Fibroblast of gingiva (primary cell): ENCODE measurements around the gene SHE.
"Not testable (repeated sequence)": the region's sequence is repeated elsewhere in the genome, so short reads cannot be mapped to it uniquely, and the experiment has no call there.

ENCODE experiments used
- DNase-seq: peaks from one replicate; pipeline ENCODE4 v3.0.0-alpha.2; 2011; ENCODE audit warnings: low read depth

SHE gene

DNA sequence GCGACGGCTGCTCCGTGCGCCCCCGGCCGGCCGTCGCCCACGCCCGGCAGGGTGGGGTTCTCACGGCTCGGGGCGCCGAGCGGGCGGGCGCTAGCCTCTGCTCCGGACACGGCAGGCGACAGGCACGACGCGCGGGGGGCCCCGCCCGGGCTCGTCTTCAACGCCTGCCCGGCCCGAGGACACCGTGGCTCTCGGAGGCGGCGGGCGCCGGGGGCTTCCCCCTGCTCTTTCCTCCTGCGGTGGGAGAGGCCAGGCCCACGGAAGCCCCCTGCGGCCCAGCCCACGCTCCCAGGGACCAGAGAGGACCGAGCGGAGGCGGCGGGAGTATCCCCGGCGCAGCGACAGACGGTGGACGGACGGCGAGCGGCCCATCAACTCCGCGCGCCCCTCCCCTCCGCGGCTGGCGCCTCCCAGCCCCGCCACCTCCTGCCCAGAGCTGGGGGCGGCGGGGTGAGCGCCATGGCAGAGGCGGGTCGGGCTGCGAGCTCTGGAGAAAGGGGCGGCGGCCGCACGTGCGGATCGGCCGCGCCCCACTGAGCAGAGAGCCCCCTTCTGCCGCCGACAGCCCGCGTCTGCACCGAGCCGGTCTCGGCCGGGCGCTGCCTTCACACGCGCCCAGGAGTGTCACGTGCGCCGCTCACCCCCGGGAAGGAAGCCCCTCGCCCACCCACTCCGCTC, at the start of gene SHE, which contains the start of gene TDRD10:
Gene SHE, minus strand, starts transcription at position 347 of the 678 bp plus-strand sequence. CDS start 386 bp downstream, outside the sequence.
Gene TDRD10, plus strand, starts transcription at position 154 of the 678 bp plus-strand sequence. CDS start 4,685 bp downstream, outside the sequence.
- DNase-seq, result no peak

DNA sequence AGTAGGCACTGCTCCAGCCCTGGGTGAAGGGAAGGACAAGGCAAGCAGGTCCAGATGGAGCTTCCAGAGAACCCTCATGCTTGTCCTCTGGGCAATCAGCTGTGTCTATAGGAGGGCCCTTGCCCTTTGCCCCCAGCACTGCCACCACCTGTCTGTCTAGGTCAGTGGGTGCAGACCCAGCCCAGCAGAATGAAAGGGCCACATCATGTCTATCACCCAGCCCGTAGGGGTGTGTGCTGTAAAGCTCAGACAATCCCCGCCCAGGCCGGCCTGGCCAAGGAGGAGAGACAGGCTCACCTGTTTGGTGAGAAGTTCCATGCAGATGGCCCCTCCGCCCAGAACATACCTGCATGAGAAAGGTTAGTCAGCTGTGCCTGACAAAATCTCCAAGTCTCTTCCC, 49.3 kb upstream of the SHE start:
- no peak for DNase-seq

DNA sequence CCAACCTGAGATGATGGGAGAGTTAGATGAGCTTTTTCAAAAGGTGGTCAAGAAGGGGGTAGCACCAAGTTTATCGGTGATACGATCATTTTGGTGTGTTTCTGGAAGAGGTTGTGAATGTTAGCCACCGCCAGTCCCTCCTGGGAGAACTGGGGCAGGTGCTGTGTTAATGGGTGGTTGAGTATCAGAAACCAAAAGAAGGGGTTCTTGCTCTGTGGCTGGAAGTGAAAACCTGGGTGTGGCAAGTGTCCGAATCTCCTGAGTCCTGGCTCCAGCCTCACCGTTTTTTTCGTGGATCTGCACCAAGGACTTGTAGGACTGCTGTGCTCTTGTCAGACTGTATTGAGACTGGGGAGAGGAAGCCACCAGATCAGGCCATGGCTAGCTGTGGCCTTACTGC, 48.4 kb upstream of the SHE start:
- no peak for DNase-seq

DNA sequence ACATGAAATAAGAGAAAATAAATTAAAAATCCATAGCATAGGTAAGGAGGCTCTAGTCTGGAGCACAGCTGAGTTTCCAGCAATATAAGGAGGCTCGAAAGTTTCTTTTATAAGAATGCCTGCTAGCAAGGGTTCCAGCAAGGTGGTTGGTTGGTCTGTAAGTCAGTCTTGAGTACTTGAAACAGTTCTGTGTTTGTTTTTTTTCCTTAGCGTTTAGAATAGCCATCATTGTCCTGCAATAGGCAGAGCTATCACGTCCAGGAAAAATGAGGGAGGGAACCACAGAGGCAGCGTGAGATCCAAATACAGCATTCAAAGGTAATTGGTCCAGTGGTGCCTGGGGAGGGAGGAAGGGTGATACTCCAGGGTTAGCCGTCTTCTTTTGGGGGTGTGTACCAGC, 47.9 kb upstream of the SHE start:
- no peak for DNase-seq

DNA sequence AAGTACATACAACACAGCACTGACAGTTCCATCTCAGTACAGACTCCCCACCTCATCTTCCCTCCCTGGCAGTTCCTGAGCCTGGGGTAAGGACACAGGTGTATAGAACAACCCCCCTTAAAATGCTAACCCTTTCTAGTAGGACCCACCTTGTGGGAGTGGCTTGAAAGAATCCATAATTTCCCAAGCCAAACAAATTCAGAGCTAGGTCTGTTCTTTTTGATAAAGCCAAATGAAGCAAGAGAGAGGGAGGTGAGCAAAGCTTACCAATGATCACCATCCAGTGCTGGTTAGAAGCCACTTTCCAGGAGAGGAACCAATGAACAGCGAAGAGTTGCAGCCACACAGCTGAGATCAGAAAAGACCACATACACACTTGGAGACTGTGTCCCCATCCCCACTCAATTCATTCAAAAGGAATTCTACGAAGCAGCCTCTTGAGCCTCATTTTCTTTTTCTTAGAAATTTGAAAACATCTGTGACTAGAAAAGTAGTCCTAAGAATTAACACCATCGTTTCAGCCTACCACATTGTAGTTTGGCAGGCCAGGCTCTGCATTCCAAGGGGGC, 47.1 kb upstream of the SHE start:
- no peak for DNase-seq

DNA sequence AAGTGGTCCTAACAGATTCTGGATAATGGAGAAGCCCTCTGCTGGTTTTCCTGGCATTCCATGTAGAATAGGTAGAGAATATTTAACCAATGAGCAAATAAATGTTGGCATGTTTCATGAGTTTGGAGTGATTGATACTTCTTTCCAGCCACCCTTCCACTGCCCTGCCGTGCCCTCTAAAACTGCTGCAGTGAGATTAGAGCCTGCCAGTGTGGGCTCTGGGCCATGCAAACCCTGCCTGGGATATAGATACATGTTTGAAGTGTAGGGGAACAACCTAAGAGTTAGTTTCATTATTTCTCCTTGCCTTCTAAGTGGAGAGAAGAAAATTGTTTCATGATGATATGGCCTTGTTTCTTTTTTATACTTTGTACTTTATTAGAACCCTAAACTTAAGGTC, 45.8 kb upstream of the SHE start:
- no peak for DNase-seq

DNA sequence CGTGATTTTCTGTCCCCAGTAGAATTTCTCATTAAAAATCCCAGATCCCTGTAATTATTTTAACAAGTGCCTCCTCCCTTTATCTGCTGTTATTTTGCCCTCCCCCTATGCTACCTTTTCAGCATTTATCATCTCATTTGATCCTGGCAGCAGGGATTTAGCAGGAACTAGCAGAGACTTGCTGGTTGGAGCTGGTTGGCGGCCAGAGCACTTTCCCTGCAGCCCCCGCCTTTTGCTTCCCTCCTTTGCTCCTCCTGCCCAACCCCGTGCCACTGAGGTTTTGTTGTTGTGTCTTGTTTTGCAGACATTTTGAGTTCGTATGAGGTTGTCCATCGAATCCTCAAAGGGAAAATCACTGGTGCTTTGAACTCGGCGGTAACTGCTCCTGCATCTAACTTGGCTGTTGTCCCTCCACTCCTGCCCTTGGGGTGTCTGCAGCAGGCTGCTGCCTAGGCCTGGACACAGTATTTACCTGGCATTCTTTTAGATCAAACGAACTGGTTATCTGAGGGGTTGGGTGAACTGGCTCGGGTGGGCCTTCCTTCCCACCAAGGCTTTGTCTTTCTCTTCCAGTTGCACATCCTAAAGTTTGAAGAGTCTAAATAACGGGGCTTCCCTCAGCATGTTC, 45.0 kb upstream of the SHE start:
- no peak for DNase-seq

DNA sequence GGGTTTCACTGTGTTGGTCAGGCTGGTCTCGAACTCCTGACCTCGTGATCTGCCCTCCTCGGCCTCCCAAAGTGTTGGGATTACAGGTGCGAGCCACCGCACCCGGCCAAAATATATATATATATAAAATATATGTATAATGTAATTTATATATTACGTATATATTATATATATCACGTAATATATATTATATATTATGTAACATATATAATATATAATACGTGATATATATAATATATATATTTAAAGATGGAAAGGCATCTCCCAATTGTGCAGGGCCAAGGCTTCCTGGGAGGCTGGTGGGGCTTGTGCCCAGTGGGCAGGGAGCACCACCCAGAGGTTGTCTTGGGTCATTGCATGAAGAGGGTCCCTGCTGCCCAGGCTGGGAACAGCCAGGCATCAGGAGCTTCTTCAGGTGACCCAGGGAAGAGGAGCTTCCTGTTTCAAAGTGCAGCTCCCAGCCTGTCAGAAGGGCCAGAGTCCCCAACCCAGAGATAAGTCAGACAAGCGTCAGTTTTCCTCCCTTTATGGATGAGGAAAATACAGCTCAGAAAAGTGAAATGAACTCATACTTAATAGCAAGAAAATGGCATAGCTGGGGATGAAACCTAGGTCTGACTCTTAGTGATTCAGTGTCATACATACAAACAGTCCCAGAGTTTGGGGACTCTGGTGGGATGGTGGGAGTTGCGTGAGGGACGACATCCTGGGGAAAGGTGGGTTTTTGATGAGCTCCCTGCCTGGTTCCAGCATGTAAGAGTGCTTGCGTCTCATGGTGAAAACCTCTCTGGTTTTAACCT, 44.3 kb upstream of the SHE start:
- peak; percentile 39 for DNase-seq

DNA sequence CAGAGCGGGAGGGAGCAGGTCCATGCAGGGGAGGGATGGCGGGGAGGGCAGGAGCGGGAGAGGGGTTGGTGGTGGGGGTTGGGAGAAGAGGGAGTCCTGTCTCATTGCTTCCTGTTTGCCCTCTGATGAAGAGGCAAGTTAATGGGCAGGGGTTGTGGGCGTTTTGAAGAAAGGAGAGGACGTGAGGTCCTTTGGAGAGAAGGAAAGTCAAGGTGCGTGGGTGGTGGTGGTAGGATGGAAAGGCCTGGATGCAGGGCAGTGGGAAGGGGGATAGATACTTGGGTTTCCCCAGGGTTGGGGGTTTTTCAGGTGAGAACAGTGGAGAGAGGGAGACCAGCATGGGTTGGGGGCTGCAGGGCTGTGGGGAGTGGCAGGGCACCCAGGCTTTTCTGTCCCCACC, 39.0 kb upstream of the SHE start:
- DNase-seq, result no peak

DNA sequence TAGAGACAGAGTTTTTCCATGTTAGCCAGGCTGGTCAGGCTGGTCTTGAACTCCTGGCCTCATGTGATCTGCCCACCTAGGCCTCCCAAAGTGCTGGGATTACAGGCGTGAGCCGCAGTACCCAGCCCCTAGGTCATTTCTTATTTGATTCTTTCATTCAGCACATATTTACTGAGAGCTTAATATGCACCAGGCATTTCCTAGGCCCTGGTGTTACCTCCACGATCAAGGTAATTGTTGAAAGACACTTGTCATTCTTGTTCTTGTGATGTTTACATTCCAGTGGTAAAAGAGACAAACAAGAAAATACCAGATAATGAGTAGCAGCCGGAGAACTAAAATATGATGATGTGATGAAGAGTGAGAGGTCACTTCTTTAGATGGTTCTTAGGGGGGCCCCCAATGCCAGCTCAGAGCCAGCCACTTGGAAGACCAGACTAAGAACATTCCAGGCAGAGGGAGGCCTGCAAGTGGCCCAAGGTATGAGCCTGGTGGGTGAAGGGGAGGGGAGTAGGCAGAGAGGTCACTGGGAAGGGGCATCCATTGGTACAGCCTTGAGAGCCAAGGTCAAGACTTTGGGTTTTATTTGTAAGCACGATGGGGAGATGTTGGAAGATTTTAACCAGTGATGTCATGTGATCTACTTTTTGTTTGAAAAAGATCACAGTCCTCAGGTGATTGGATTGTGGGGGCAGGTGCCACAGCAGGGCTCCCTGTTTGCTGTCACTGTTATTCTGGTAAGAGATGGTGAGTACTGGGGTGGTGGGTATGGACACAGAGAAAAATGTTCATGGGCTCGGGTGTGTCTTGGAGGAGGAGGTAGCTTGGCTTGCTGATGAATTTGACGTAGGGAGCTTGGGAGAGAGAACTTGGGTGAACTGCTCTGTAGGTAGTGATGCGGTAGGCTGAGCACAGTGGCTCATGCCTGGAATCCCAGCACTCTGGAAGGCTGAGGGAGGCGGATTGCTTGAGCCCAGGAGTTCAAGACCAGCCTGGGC, 37.6 kb upstream of the SHE start:
- DNase-seq, result no peak

DNA sequence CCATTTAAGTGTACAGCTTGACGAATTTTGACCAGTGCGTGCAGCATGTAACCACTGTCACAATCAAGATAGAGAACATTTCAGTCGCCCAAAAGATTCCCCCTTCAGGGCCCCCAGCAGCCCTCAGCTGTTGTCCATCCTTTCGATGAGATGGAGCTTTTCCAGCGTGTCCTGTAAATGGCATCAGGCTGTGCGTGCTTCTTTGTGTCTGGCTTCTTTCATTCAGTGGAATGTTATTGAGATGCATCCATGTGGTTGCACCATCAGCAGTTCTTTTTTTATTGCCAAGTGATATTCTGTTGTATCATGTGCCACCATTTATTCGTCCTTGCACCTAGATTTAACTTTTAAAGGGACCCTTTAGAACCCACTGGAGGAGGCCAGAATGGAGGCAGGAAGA, 34.4 kb upstream of the SHE start:
- peak; percentile 14 for DNase-seq

DNA sequence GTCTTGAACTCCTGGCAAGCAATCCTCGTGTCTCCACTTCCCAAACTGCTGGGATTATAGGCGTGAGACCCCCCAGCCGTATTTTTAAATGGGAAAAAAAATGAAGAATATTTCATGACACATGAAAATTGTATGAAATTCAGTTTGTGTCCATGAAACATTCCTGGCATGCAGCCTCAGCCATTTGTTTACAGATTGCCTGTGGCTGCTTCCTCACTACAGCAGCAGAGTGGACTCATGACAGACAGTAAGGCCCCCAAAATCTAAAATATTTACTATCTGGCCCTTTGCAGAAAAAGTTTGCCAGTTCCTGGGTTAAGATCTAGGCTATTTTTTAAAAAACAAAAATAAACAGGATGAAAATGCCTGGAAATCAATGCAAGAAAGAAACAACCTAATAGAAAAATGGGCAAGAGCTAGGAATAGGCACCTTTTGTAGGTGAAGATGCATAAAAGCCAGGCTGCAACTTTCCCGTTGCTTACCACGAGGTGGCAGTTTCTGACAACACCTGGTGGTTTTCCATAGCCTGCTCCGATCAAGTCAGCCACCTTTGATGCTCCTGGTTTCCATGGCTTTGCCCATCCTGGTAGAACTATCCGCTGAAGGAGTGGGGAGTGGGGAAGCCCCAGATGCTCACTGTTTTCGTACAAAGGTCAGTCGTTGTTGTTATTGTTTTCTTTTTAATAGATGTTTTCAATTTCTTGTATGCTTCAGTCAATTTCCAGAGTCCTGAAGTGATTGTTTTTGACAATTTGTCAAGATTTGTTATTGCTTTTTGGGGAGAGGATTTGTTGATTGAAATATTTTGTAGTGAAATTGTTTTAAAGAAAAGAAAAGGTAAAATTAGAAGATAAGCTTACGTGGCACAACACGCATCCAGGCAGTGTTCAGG, 32.0 kb upstream of the SHE start:
- DNase-seq, result no peak

DNA sequence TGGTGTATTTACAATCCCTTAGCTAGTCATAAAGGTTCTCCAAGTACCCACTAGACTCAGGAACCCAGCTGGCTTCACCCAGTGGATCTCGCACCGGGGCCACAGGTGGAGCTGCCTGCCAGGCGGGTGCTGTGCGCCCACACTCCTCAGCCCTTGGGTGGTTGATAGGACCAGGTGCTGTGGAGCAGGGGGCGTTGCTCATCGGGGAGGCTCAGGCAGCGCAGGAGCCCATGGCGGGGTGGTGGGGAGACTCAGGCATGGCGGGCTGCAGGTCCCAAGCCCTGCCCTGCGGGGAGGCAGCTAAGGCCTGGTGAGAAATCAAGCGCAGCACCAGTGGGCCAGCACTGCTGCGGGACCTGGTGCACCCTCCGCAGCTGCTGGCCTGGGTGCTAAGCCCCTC, 29.7 kb upstream of the SHE start:
- DNase-seq, result not testable (repeated sequence)

DNA sequence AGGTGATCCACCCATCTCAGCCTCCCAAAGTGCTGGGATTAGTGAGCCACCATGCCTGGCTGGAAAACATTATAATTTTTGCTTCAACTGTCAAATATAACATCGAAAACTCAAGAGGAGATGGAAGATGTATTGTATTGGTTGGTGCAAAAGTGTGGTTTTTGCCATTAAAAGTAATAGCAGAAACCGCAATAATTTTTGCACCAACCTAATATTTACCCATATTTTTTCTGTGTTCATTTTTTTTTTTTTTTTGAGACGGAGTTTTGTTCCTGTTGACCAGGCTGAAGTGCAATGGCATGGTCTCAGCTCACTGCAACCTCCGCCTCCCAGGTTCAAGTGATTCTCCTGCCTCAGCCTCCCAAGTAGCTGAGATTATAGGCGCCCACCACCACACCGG, 27.1 kb upstream of the SHE start:
- DNase-seq, result no peak

DNA sequence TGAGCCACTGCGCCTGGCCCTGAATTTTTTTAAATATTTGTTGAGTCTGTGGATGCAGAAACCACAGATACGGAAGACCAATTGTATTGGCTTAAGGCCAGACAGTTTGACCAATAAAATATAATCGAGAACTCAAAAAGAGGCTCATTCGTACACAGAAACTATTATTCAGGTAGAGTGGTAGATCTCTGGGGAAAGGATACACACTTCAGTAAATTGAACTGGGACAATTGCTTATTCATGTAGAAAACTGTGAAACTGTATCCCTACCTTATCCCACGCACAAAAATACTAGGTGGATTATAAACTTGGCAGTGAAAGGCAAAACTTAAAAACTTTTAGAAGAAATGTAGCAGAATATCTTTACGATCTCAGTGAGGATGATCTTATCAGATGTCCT, 25.0 kb upstream of the SHE start:
- DNase-seq, result no peak

DNA sequence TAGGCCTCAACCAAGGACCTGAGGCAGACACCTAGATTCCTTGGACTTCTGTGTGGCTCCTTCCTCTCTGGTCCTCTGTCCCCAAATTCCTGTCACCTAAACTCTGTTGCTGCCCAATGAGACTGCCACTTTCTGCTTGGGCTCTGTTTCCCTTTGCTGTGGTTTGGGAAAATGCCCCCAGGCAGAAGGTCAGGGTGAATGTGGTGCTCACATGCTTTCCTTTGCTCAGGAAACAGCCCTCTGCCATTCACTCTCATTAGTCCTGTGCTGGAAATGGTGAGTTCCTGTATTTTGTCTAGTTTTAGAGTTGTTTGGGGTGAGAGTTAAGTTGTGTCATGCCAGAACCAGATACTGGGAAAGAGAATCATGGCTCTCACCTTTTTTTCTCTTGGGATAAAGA, 22.7 kb upstream of the SHE start:
- DNase-seq, result no peak

DNA sequence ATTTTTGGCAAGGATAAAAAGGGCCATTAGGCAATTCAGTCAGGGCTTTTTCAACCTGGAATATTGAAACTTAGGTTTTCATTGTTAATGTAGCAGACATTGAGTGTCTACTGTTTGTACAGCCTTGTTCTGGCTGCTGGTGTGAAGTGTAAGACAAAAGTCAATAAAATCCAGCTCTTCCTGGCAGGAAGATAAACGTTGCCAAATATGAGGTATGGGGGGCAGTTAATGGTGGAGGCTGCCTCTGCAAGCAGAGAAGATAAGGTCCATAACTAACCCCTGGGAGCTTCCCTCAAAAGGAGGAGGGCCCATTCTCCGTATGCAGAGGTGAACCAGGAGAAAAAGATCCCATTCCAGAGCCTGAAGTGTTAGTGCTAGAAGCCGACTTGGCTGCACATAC, 19.5 kb upstream of the SHE start:
- DNase-seq, result no peak

DNA sequence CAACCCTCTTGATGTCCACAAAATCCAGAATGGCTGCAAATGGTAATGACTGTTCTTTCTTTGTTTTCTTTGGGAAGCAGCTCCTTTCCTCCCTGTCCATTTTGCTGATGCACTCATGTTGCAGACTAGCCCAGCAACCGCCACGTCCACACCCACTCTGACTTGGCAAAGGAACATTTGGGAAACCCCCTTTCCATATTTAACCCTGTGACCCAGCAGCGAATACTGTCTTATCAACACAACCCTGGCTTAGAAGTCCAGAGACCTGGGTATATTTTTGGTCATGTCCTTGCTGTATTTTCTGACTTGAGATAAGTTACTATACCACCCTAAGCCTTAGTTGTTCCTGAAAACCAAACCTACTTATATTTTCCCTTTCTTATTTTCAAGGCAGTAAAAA, 18.1 kb upstream of the SHE start:
- no peak for DNase-seq

DNA sequence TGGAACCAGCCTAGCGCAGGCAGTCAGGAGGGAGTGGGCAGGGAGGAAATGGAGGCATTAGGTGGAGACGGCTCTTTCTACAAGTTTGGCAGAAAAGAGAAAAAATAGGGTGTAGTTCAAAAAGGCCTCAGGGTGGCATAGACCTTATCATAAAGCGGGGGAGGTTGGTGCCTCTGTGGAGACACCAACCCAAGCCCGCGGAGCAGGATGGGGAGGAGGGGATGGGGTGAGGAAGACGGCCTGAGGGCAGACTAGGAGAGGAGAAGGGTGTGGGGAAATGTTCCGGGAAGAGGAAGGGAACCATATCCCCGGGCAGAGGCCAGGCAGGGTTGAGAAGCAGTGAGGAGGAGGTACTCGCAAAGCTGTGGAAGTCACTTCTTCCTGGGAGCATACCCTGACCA, 17.4 kb upstream of the SHE start:
- DNase-seq, result no peak

DNA sequence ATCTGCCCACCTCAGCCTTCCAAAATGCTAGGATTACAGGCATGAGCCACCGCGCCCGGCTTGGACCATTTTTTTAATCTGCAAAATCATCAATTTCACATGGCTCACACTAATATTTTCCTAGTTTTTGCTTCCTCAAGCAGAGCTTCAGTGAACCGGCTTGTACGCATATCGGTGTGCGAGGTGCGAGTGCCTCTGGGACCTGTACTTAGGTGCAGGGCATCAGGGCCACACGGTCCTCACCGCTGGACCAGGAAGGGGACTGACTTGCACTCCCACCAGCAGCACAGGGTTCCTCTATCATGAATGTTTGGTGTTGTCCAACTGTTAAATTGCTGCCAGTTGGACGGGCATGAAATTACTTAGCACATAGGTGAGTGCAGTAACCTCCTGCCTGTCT, 15.4 kb upstream of the SHE start:
- no peak for DNase-seq
